Ammon's horn (tissue), 1 donor: ENCODE measurements around the gene TSEN15.

Experiments
- DNase-seq: peaks from one replicate; pipeline ENCODE4 v3.0.0-alpha.2; 2016; ENCODE audit warnings: low spot score

Gene TSEN15

DNA sequence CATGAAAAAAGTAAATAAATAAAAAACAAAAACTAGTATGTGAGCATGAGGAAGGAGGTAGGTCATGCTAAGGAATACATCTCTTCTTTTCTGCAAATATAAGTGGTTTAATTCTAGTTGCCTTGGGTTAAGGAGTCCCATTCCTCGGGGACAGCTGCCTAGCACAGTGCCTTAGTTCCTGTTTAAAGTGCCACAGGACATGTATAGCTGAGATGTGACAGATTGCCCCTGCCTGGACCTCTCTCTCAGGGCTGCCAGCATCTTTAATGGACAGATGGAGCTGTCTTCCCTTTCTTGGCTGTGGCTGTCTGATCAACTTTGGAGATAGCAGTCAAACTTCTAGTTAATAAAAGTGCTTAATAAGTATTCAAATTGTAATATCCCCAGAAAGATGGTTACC, 50.0 kb downstream of the TSEN15 start:
- DNase-seq = no peak

- no peak for DNase-seq
These were observed 59.0 kb downstream of the TSEN15 start for GRCh38 chr1:184110272-184111204.

GRCh38 chr1:184112176-184112948, 60.8 kb downstream of the TSEN15 start:
- DNase-seq = no peak

DNA sequence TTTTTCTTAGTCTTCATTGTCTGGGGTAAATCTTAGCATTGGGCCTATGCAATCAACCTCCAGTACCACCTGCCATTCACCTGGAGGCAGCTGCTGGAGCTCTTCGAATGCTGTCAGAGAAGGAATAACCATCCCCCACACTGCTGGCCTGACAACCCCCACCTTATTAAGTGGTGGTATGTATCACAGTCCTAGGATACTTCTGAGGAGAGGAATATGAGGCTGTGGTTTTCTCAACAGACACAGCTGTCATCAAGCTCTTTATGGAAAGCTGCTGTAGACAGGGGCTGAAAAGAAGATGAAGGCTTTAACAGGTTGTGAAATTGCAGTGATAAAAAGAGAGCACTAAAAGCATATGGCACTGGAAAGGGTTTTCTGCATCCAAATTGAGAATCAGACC, 61.7 kb downstream of the TSEN15 start:
- no peak for DNase-seq

- no peak for DNase-seq
These were observed 63.4 kb downstream of the TSEN15 start for GRCh38 chr1:184114818-184115398.

DNA sequence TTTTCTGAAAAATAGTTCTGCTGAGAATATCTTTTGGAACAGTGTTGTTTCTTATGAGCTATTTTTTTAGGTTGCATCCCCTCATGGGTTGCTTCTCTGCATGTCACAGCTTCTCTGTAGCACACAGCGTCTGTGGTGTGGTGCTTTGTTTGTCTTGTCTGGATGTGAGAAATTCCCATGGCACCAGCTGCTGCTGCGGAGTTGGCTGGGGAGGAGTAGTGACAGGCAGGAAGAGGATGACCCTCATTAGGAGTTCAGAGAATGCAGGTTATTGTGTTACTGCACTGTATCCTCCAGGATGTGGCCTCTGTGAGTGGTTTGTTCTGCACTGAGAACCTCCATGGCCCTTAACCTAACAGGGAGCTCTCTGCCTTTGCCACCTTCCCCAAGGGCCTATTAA, 64.8 kb downstream of the TSEN15 start:
- no peak for DNase-seq

DNA sequence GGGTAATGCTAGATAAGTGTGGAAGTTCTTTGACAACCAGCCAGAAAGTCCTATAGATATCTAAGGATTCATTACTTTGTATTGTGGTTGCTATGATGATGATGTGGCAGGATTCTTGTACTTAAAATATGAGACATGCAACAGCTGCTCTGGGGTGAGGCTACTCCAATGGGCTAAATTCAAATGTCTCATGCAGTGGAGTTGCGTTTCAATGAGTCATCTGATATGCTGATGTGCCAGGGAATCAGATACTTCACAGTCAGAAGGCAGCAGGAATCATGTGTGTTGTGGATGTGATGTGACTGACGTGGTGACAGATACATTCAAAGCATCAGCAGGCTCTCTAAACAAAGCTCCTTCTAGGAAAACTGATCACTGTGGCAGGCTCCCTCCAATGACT, 66.5 kb downstream of the TSEN15 start:
- no peak for DNase-seq
